ENCODE results near the gene COLQ. TPM values are rescaled to one million over a fixed set of nuclear protein-coding genes. Genes with fewer than 3 reads are reported as not detected.
"Not testable (repeated sequence)": the region's sequence is repeated elsewhere in the genome, so short reads cannot be mapped to it uniquely, and the experiment has no call there.

The COLQ gene
- total RNA-seq, 2 experiments from 2014 or later = 0.25 to 0.62 TPM

GRCh38 chr3:15498431-15499214 is 22.9 kb downstream of the COLQ start:
- Mint-ChIP-seq H3K27ac (no peak overlapping the region), H3K9me3 (no peaks in the 10 kb centered on the region), H3K4me3 (no peak overlapping the region), H3K36me3 (ENCODE audit: low read depth) (no peaks in the 10 kb centered on the region), H3K27me3 (ENCODE audit: low read depth) (no peaks in the 10 kb centered on the region), H3K4me1 (ENCODE audit: low read depth) (peaks cover 21% of the 10 kb centered on the region)
- CTCF ChIA-PET = interaction anchor here (0.6 kb wide), 1 partner anchor 118 kb away, joined by 4 read pairs; no protein-coding TSS in a partner anchor
- DNase-seq = no peak
- intact Hi-C loops (cut with micrococcal nuclease) = no loop called here

- CTCF ChIA-PET = no interaction called here
- Mint-ChIP-seq H3K36me3 (ENCODE audit: low read depth) (no peaks in the 10 kb centered on the region), H3K4me1 (ENCODE audit: low read depth) (peaks cover 21% of the 10 kb centered on the region), H3K9me3 (no peaks in the 10 kb centered on the region), H3K4me3 (no peak overlapping the region), H3K27ac (no peak overlapping the region), H3K27me3 (ENCODE audit: low read depth) (no peaks in the 10 kb centered on the region)
- no peak for DNase-seq
- intact Hi-C loops (cut with micrococcal nuclease) = no loop called here
Observed at GRCh38 chr3:15497964-15498363, 23.5 kb downstream of the COLQ start.

GRCh38 chr3:15496341-15496664 is 25.2 kb downstream of the COLQ start:
- intact Hi-C loops (cut with micrococcal nuclease) = no loop called here
- H3K4me1 Mint-ChIP-seq (ENCODE audit: low read depth) = peaks cover 21% of the 10 kb centered on the region
- H3K4me3 Mint-ChIP-seq = no peak overlapping the region
- no peaks in the 10 kb centered on the region for H3K27me3 Mint-ChIP-seq (ENCODE audit: low read depth)
- CTCF ChIA-PET = no interaction called here
- H3K27ac Mint-ChIP-seq = no peak overlapping the region
- H3K9me3 Mint-ChIP-seq = no peaks in the 10 kb centered on the region
- H3K36me3 Mint-ChIP-seq (ENCODE audit: low read depth) = no peaks in the 10 kb centered on the region
- no peak for DNase-seq

GRCh38 chr3:15495461-15496340 is 25.8 kb downstream of the COLQ start:
- DNase-seq = no peak
- Mint-ChIP-seq H3K27ac (no peak overlapping the region), H3K27me3 (ENCODE audit: low read depth) (no peaks in the 10 kb centered on the region), H3K9me3 (no peaks in the 10 kb centered on the region), H3K4me1 (ENCODE audit: low read depth) (peaks cover 18% of the 10 kb centered on the region), H3K36me3 (ENCODE audit: low read depth) (no peaks in the 10 kb centered on the region), H3K4me3 (no peak overlapping the region)
- CTCF ChIA-PET = no interaction called here
- intact Hi-C loops (cut with micrococcal nuclease) = no loop called here

GRCh38 chr3:15493436-15493835 is 28.1 kb downstream of the COLQ start:
- intact Hi-C loops (cut with micrococcal nuclease) = no loop called here
- H3K27me3 Mint-ChIP-seq (ENCODE audit: low read depth) = no peaks in the 10 kb centered on the region

GRCh38 chr3:15492847-15493360 is 28.6 kb downstream of the COLQ start:
- H3K9me3 Mint-ChIP-seq = no peaks in the 10 kb centered on the region
- intact Hi-C loops (cut with micrococcal nuclease) = no loop called here
- H3K4me1 Mint-ChIP-seq (ENCODE audit: low read depth) = peaks cover 5% of the 10 kb centered on the region
- H3K4me3 Mint-ChIP-seq = no peak overlapping the region
- CTCF ChIA-PET = interaction anchor here (0.6 kb wide), 1 partner anchor 318 kb away, joined by 4 read pairs; no protein-coding TSS in a partner anchor
- no peaks in the 10 kb centered on the region for H3K27me3 Mint-ChIP-seq (ENCODE audit: low read depth)
- no peak for DNase-seq
- H3K36me3 Mint-ChIP-seq (ENCODE audit: low read depth) = no peaks in the 10 kb centered on the region
- no peak overlapping the region for H3K27ac Mint-ChIP-seq

More at GRCh38 chr3:15493436-15493835, 28.1 kb downstream of the COLQ start:
- Mint-ChIP-seq H3K4me3 (no peak overlapping the region), H3K4me1 (ENCODE audit: low read depth) (peaks cover 5% of the 10 kb centered on the region), H3K27ac (no peak overlapping the region), H3K9me3 (no peaks in the 10 kb centered on the region), H3K36me3 (ENCODE audit: low read depth) (no peaks in the 10 kb centered on the region)
- CTCF ChIA-PET = interaction anchor here (0.9 kb wide), 1 partner anchor 30 kb away, joined by 3 read pairs; no protein-coding TSS in a partner anchor
- no peak for DNase-seq

- Mint-ChIP-seq H3K9me3 (no peaks in the 10 kb centered on the region), H3K4me3 (no peak overlapping the region), H3K36me3 (ENCODE audit: low read depth) (no peaks in the 10 kb centered on the region), H3K27me3 (ENCODE audit: low read depth) (no peaks in the 10 kb centered on the region), H3K27ac (no peak overlapping the region), H3K4me1 (ENCODE audit: low read depth) (no peaks in the 10 kb centered on the region)
- DNase-seq = no peak
- CTCF ChIA-PET = no interaction called here
- intact Hi-C loops (cut with micrococcal nuclease) = no loop called here
Observed at GRCh38 chr3:15491143-15491542, 30.4 kb downstream of the COLQ start.

GRCh38 chr3:15490158-15490557 is 31.3 kb downstream of the COLQ start:
- no peak for DNase-seq
- intact Hi-C loops (cut with micrococcal nuclease) = no loop called here
- H3K4me3 Mint-ChIP-seq = no peak overlapping the region
- H3K9me3 Mint-ChIP-seq = no peaks in the 10 kb centered on the region
- H3K4me1 Mint-ChIP-seq (ENCODE audit: low read depth) = no peaks in the 10 kb centered on the region
- H3K27me3 Mint-ChIP-seq (ENCODE audit: low read depth) = no peaks in the 10 kb centered on the region
- H3K36me3 Mint-ChIP-seq (ENCODE audit: low read depth) = no peaks in the 10 kb centered on the region
- CTCF ChIA-PET = no interaction called here
- H3K27ac Mint-ChIP-seq = no peak overlapping the region

- CTCF ChIA-PET = no interaction called here
- no peaks in the 10 kb centered on the region for H3K27me3 Mint-ChIP-seq (ENCODE audit: low read depth)
- H3K4me3 Mint-ChIP-seq = no peak overlapping the region
- H3K36me3 Mint-ChIP-seq (ENCODE audit: low read depth) = no peaks in the 10 kb centered on the region
- no peaks in the 10 kb centered on the region for H3K9me3 Mint-ChIP-seq
- H3K27ac Mint-ChIP-seq = no peak overlapping the region
- intact Hi-C loops (cut with micrococcal nuclease) = no loop called here
- H3K4me1 Mint-ChIP-seq (ENCODE audit: low read depth) = no peaks in the 10 kb centered on the region
- no peak for DNase-seq
Observed at GRCh38 chr3:15488002-15488401, 33.5 kb downstream of the COLQ start.

- no peak overlapping the region for H3K27ac Mint-ChIP-seq
- no peak for DNase-seq
- intact Hi-C loops (cut with micrococcal nuclease) = no loop called here
- no peaks in the 10 kb centered on the region for H3K27me3 Mint-ChIP-seq (ENCODE audit: low read depth)
- CTCF ChIA-PET = no interaction called here
- no peaks in the 10 kb centered on the region for H3K9me3 Mint-ChIP-seq
- no peaks in the 10 kb centered on the region for H3K36me3 Mint-ChIP-seq (ENCODE audit: low read depth)
- no peak overlapping the region for H3K4me3 Mint-ChIP-seq
- no peaks in the 10 kb centered on the region for H3K4me1 Mint-ChIP-seq (ENCODE audit: low read depth)
Observed at GRCh38 chr3:15486979-15487378, 34.5 kb downstream of the COLQ start.

GRCh38 chr3:15486020-15486419 is 35.5 kb downstream of the COLQ start:
- CTCF ChIA-PET = no interaction called here
- DNase-seq = no peak
- no peaks in the 10 kb centered on the region for H3K9me3 Mint-ChIP-seq
- intact Hi-C loops (cut with micrococcal nuclease) = no loop called here
- H3K4me1 Mint-ChIP-seq (ENCODE audit: low read depth) = no peaks in the 10 kb centered on the region
- no peak overlapping the region for H3K27ac Mint-ChIP-seq
- no peak overlapping the region for H3K4me3 Mint-ChIP-seq
- H3K36me3 Mint-ChIP-seq (ENCODE audit: low read depth) = no peaks in the 10 kb centered on the region
- H3K27me3 Mint-ChIP-seq (ENCODE audit: low read depth) = no peaks in the 10 kb centered on the region

- CTCF ChIA-PET; intact Hi-C loops (cut with micrococcal nuclease); H3K4me1 Mint-ChIP-seq (ENCODE audit: low read depth); H3K4me3 Mint-ChIP-seq; H3K36me3 Mint-ChIP-seq (ENCODE audit: low read depth); H3K27me3 Mint-ChIP-seq (ENCODE audit: low read depth); H3K9me3 Mint-ChIP-seq; H3K27ac Mint-ChIP-seq; DNase-seq: not testable (repeated sequence)
Observed at GRCh38 chr3:15484551-15484950, 37.0 kb downstream of the COLQ start.
